AG09319 (cell line): ENCODE results near the gene CRTC3.
"Not testable (repeated sequence)": the region's sequence is repeated elsewhere in the genome, so short reads cannot be mapped to it uniquely, and the experiment has no call there.

Experiments used
- DNase-seq: peaks from one replicate; pipeline ENCODE4 v3.0.0-alpha.2; 2010; ENCODE audit warnings: low read depth; ENCODE audit errors: extremely low read depth
- CTCF ChIP-seq: IDR thresholded peaks from 2 replicates; pipeline ENCODE4 v1.5.1; 2011; ENCODE audit warnings: low read depth, mild to moderate bottlenecking, inconsistent platforms, low read length, moderate library complexity

The CRTC3 gene

GRCh38 chr15:90683876-90684275 is 154.2 kb downstream of the CRTC3 start:
- DNase-seq: no peak
- TF ChIP-seq CTCF: no peak

GRCh38 chr15:90684281-90684680 is 154.6 kb downstream of the CRTC3 start:
- TF ChIP-seq CTCF: no peak
- no peak for DNase-seq

- DNase-seq: no peak
Measured at GRCh38 chr15:90685591-90686434, 156.1 kb downstream of the CRTC3 start.

GRCh38 chr15:90686435-90687218 is 156.9 kb downstream of the CRTC3 start:
- no peak for TF ChIP-seq CTCF
- DNase-seq: no peak

More at GRCh38 chr15:90685591-90686434, 156.1 kb downstream of the CRTC3 start:
- no peak for TF ChIP-seq CTCF

GRCh38 chr15:90689326-90689961 is 159.7 kb downstream of the CRTC3 start:
- not testable (repeated sequence) for DNase-seq

GRCh38 chr15:90690585-90690984 is 160.9 kb downstream of the CRTC3 start:
- no peak for DNase-seq
- TF ChIP-seq CTCF: no peak

- no peak; the same call in none of the 2 replicates for TF ChIP-seq CTCF
Measured at GRCh38 chr15:90691369-90691768, 161.6 kb downstream of the CRTC3 start.

More at GRCh38 chr15:90691369-90691768, 161.6 kb downstream of the CRTC3 start:
- no peak for DNase-seq
